AG10803 (cell line): Measurements from ENCODE around the gene CFAP119.

Experiments used
- DNase-seq: peaks from one replicate; pipeline ENCODE4 v3.0.0; 2010; ENCODE audit warnings: low read depth
- H3K4me3 ChIP-seq: 2 replicates; pipeline ENCODE4 v1.5.1; 2011; ENCODE audit warnings: mild to moderate bottlenecking, low read length, control low read depth
- TF ChIP-seq, protein P1 (sequence below): conservative IDR thresholded peaks from 2 replicates; pipeline ENCODE4 v1.5.1; 2011; ENCODE audit warnings: mild to moderate bottlenecking, low read length, control low read depth, inconsistent platforms

Gene CFAP119

GRCh38 chr16:30766206-30766932 is 4.5 kb upstream of the CFAP119 start:
- no peak for DNase-seq
- no peak overlapping the region for H3K4me3 ChIP-seq
- TF ChIP-seq, protein P1, sequence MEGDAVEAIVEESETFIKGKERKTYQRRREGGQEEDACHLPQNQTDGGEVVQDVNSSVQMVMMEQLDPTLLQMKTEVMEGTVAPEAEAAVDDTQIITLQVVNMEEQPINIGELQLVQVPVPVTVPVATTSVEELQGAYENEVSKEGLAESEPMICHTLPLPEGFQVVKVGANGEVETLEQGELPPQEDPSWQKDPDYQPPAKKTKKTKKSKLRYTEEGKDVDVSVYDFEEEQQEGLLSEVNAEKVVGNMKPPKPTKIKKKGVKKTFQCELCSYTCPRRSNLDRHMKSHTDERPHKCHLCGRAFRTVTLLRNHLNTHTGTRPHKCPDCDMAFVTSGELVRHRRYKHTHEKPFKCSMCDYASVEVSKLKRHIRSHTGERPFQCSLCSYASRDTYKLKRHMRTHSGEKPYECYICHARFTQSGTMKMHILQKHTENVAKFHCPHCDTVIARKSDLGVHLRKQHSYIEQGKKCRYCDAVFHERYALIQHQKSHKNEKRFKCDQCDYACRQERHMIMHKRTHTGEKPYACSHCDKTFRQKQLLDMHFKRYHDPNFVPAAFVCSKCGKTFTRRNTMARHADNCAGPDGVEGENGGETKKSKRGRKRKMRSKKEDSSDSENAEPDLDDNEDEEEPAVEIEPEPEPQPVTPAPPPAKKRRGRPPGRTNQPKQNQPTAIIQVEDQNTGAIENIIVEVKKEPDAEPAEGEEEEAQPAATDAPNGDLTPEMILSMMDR, result no peak

- TF ChIP-seq, protein P1, result no peak
- H3K4me3 ChIP-seq, result no peak overlapping the region
- DNase-seq, result no peak
These were observed 3.1 kb upstream of the CFAP119 start for GRCh38 chr16:30764816-30765465.

DNA sequence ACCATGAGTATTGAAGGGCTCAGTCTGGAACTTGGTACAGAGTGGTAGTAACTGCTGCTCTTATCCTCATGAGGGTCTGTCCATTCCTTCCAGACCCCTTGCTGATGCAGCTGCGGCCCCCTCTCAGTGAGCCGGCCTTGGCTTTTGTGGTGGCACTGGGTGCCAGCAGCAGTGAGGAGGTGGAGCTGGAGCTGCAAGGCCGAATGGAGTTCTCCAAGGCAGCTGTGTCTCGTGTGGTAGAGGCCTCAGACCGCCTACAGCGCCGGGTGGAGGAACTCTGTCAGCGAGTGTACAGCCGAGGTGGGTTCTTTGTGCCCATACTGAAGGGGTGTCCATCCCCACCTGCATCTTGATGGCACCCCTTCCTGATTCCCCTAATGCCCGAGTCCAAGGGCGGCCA is 2.2 kb upstream of the CFAP119 start:
- DNase-seq, result no peak
- no peak overlapping the region for H3K4me3 ChIP-seq
- TF ChIP-seq, protein P1, result no peak

- H3K4me3 ChIP-seq, result peak overlapping the region; percentile 95
- TF ChIP-seq, protein P1, result no peak
- DNase-seq, result no peak
These were observed 1.3 kb upstream of the CFAP119 start for GRCh38 chr16:30762991-30763725.

GRCh38 chr16:30761427-30761927 is 385 bp downstream of the CFAP119 start:
- DNase-seq, result no peak
- TF ChIP-seq, protein P1, result no peak
- H3K4me3 ChIP-seq, result peak overlapping the region; percentile 95

GRCh38 chr16:30760577-30761426 is 1.1 kb downstream of the CFAP119 start:
- peak overlapping the region; percentile 95 for H3K4me3 ChIP-seq
- no peak for DNase-seq
- TF ChIP-seq, protein P1, result no peak
